BE2C (cell line): Measurements from ENCODE around the gene IP6K3.

ENCODE experiments used
- DNase-seq: peaks from one replicate; pipeline ENCODE4 v3.0.0-alpha.2; 2020
- H3K27me3 ChIP-seq: fragments of 250-450 bp; sonication (Bioruptor Pico); 2 replicates; pipeline ENCODE4 v1.5.1; 2020; ENCODE audit warnings: mild to moderate bottlenecking
- H3K36me3 ChIP-seq: fragments of 250-450 bp; sonication (Bioruptor Pico); 2 replicates; pipeline ENCODE4 v1.5.1; 2020; ENCODE audit warnings: mild to moderate bottlenecking
- H3K4me1 ChIP-seq: fragments of 250-450 bp; sonication (Bioruptor Pico); 2 replicates; pipeline ENCODE4 v1.5.1; 2020
- H3K4me3 ChIP-seq: 2 replicates; pipeline ENCODE4 v1.5.1; 2011; ENCODE audit warnings: low read depth, low read length
- H3K9me3 ChIP-seq: fragments of 250-450 bp; sonication (Bioruptor Pico); 2 replicates; pipeline ENCODE4 v1.5.1; 2020
- CTCF ChIP-seq: IDR thresholded peaks from 2 replicates; pipeline ENCODE4 v1.5.1; 2012; ENCODE audit warnings: mild to moderate bottlenecking, low read depth, low read length

IP6K3 gene

GRCh38 chr6:33737267-33738026 lies 9.3 kb downstream of the IP6K3 start:
- no peak for TF ChIP-seq CTCF
- H3K36me3 ChIP-seq: no peaks in the 10 kb centered on the region
- no peak for DNase-seq
- H3K27me3 ChIP-seq: no peaks in the 10 kb centered on the region
- no peaks in the 10 kb centered on the region for H3K9me3 ChIP-seq
- no peak overlapping the region for H3K4me3 ChIP-seq
- no peaks in the 10 kb centered on the region for H3K4me1 ChIP-seq

GRCh38 chr6:33735216-33735615 lies 11.5 kb downstream of the IP6K3 start:
- no peaks in the 10 kb centered on the region for H3K9me3 ChIP-seq
- no peaks in the 10 kb centered on the region for H3K27me3 ChIP-seq
- no peaks in the 10 kb centered on the region for H3K36me3 ChIP-seq
- no peak overlapping the region for H3K4me3 ChIP-seq
- no peaks in the 10 kb centered on the region for H3K4me1 ChIP-seq
- no peak for TF ChIP-seq CTCF
- no peak for DNase-seq

GRCh38 chr6:33733709-33734007 lies 13.0 kb downstream of the IP6K3 start:
- H3K27me3 ChIP-seq: no peaks in the 10 kb centered on the region
- H3K4me3 ChIP-seq: no peak overlapping the region
- H3K4me1 ChIP-seq: no peaks in the 10 kb centered on the region
- no peak for TF ChIP-seq CTCF
- no peak for DNase-seq
- no peaks in the 10 kb centered on the region for H3K9me3 ChIP-seq
- no peaks in the 10 kb centered on the region for H3K36me3 ChIP-seq

- no peaks in the 10 kb centered on the region for H3K9me3 ChIP-seq
- DNase-seq: no peak
- H3K4me1 ChIP-seq: no peaks in the 10 kb centered on the region
- no peaks in the 10 kb centered on the region for H3K36me3 ChIP-seq
- no peaks in the 10 kb centered on the region for H3K27me3 ChIP-seq
- no peak overlapping the region for H3K4me3 ChIP-seq
- no peak for TF ChIP-seq CTCF
Observed at GRCh38 chr6:33732817-33733708, 13.6 kb downstream of the IP6K3 start.

GRCh38 chr6:33732385-33732784 lies 14.3 kb downstream of the IP6K3 start:
- H3K4me1 ChIP-seq: no peaks in the 10 kb centered on the region
- H3K27me3 ChIP-seq: no peaks in the 10 kb centered on the region
- H3K9me3 ChIP-seq: no peaks in the 10 kb centered on the region
- DNase-seq: no peak
- TF ChIP-seq CTCF: no peak
- no peak overlapping the region for H3K4me3 ChIP-seq
- no peaks in the 10 kb centered on the region for H3K36me3 ChIP-seq

- TF ChIP-seq CTCF: no peak
- Histone ChIP-seq H3K9me3 (no peaks in the 10 kb centered on the region), H3K4me1 (no peaks in the 10 kb centered on the region), H3K36me3 (no peaks in the 10 kb centered on the region), H3K27me3 (no peaks in the 10 kb centered on the region), H3K4me3 (no peak overlapping the region)
- DNase-seq: no peak
Observed at GRCh38 chr6:33731751-33732282, 14.9 kb downstream of the IP6K3 start.
